Neural progenitor cell (in vitro differentiated cells): ENCODE data around the gene DYSF.

Source experiments
- CTCF ChIP-seq: fragments of 200-600 bp; sonication (generic); IDR thresholded peaks from 2 replicates; pipeline ENCODE4 v1.5.1; 2017; ENCODE audit warnings: antibody characterized with exemption, mild to moderate bottlenecking
- EZH2 ChIP-seq: fragments of 200-600 bp; sonication (generic); IDR thresholded peaks from 2 replicates; pipeline ENCODE4 v1.6.1; 2017; ENCODE audit warnings: antibody characterized with exemption, mild to moderate bottlenecking, moderate library complexity

GRCh38 chr2:71610671-71611070 lies 157.3 kb downstream of the DYSF start:
- TF ChIP-seq CTCF (no peak), EZH2 (no peak)
